Measurements from ENCODE around the gene WBP2NL. TPM values are rescaled to one million over a fixed set of nuclear protein-coding genes. Genes with fewer than 3 reads are reported as not detected.

WBP2NL gene
- polyA plus RNA-seq (2012; ENCODE audit: insufficient read length, low read depth), result not detected

- TF ChIP-seq TAF1 (IDR thresholded peaks at IDR 0.05; ENCODE audit: borderline replicate concordance, insufficient read depth, low read length) (no peak), REST (IDR thresholded peaks at IDR 0.05; ENCODE audit: insufficient read depth in 1 of 2, low read depth in 2 of 2, low read length in 2 of 2) (no peak)
These were observed at the start of gene WBP2NL for GRCh38 chr22:41998361-41999261. WBP2NL (plus strand) TSS chr22:41998788; CDS start chr22:41998819, 31 bp downstream.

- TF ChIP-seq FOXP2 (optimal IDR thresholded peaks at IDR 0.05; ENCODE audit: borderline replicate concordance, extremely low read depth, extremely low read length, insufficient read depth), result no peak
- TF ChIP-seq TAF1 (IDR thresholded peaks at IDR 0.05; ENCODE audit: borderline replicate concordance, insufficient read depth, low read length), result no peak
- no peak for TF ChIP-seq POLR2AphosphoS5 (IDR thresholded peaks at IDR 0.05; ENCODE audit: low read depth, low read length)
- no peak for TF ChIP-seq REST (IDR thresholded peaks at IDR 0.05; ENCODE audit: insufficient read depth in 1 of 2, low read depth in 2 of 2, low read length in 2 of 2)
- no peak for TF ChIP-seq SIN3A (IDR thresholded peaks at IDR 0.05; ENCODE audit: borderline replicate concordance, insufficient read depth, low read length)
These were observed 49.2 kb upstream of the WBP2NL start for GRCh38 chr22:41949297-41949965.

GRCh38 chr22:41951898-41952474 lies 46.6 kb upstream of the WBP2NL start, which contains the start of gene SMIM45:
SMIM45 (plus strand) TSS chr22:41952150.
- TF ChIP-seq TAF1 (IDR thresholded peaks at IDR 0.05; ENCODE audit: borderline replicate concordance, insufficient read depth, low read length) (no peak), REST (IDR thresholded peaks at IDR 0.05; ENCODE audit: insufficient read depth in 1 of 2, low read depth in 2 of 2, low read length in 2 of 2) (no peak), POLR2AphosphoS5 (IDR thresholded peaks at IDR 0.05; ENCODE audit: low read depth, low read length) (no peak), SIN3A (IDR thresholded peaks at IDR 0.05; ENCODE audit: borderline replicate concordance, insufficient read depth, low read length) (no peak), FOXP2 (optimal IDR thresholded peaks at IDR 0.05; ENCODE audit: borderline replicate concordance, extremely low read depth, extremely low read length, insufficient read depth) (no peak)

- TF ChIP-seq REST (IDR thresholded peaks at IDR 0.05; ENCODE audit: insufficient read depth in 1 of 2, low read depth in 2 of 2, low read length in 2 of 2) (no peak), TAF1 (IDR thresholded peaks at IDR 0.05; ENCODE audit: borderline replicate concordance, insufficient read depth, low read length) (no peak), SIN3A (IDR thresholded peaks at IDR 0.05; ENCODE audit: borderline replicate concordance, insufficient read depth, low read length) (no peak), FOXP2 (optimal IDR thresholded peaks at IDR 0.05; ENCODE audit: borderline replicate concordance, extremely low read depth, extremely low read length, insufficient read depth) (no peak), POLR2AphosphoS5 (IDR thresholded peaks at IDR 0.05; ENCODE audit: low read depth, low read length) (no peak)
These were observed 45.9 kb upstream of the WBP2NL start for GRCh38 chr22:41952713-41953112.

All from PFSK-1 (cell line).